ENCODE results near the gene TPX2. TPM values are rescaled to one million over a fixed set of nuclear protein-coding genes. Genes with fewer than 3 reads are reported as not detected.

The TPX2 gene
- polyA plus RNA-seq, 3 donors: 0.33 to 0.90 (median 0.56) TPM

Other genes starting within 250 kb of the TPX2 start
- gene HM13, start 224.8 kb upstream of the TPX2 start, polyA plus RNA-seq: 100 to 1,000 TPM in 2 of 3 donors, 10 to 100 TPM in 1; 69.4 to 265 (median 105) TPM
- 100 to 1,000 TPM in 2 of 3 donors, 10 to 100 TPM in 1; 82.2 to 436 (median 301) TPM for gene ID1, start 134.0 kb upstream of the TPX2 start, polyA plus RNA-seq
- gene COX4I2, start 101.4 kb upstream of the TPX2 start, polyA plus RNA-seq: 10 to 100 TPM in 1 of 3 donors, 1 to 10 TPM in 2; 2.6 to 36.0 (median 9.3) TPM
- 10 to 100 TPM; 30.8 to 64.4 (median 63.7) TPM for gene BCL2L1, start 16.4 kb upstream of the TPX2 start, polyA plus RNA-seq
- gene MYLK2, start 80.1 kb downstream of the TPX2 start, polyA plus RNA-seq: 10 to 100 TPM in 1 of 3 donors, under 1 TPM in 1, not detected in 1; 0.04 to 13.3 TPM
- gene FOXS1, start 106.3 kb downstream of the TPX2 start, polyA plus RNA-seq: 1 to 10 TPM in 1 of 3 donors, under 1 TPM in 2; 0.16 to 2.6 (median 0.22) TPM
- 1 to 10 TPM; 1.1 to 1.5 (median 1.5) TPM for gene DUSP15, start 131.2 kb downstream of the TPX2 start, polyA plus RNA-seq
- under 1 TPM in 2 of 3 donors, not detected in 1; 0.06 to 0.26 TPM for gene TTLL9, start 131.3 kb downstream of the TPX2 start, polyA plus RNA-seq
- 1 to 10 TPM; 7.7 to 8.1 (median 7.9) TPM for gene PDRG1, start 212.8 kb downstream of the TPX2 start, polyA plus RNA-seq
- gene XKR7, start 228.9 kb downstream of the TPX2 start, polyA plus RNA-seq: under 1 TPM in 2 of 3 donors, not detected in 1; under 0.01 to 0.15 TPM